Astrocyte of the spinal cord (primary cell): ENCODE results near the gene TBCD.

Experiments
- DNase-seq: peaks from one replicate; pipeline ENCODE4 v3.0.0; 2011; ENCODE audit warnings: low read depth, low spot score
- H3K4me3 ChIP-seq: 2 replicates; pipeline ENCODE4 v1.5.1; 2011; ENCODE audit warnings: low read depth, mild to moderate bottlenecking, low read length, moderate library complexity
- in situ Hi-C: cut with HindIII; loops from 2 replicates; pipeline ENCODE4 v1.10.0; 2017; ENCODE audit warnings: low sequenced_read_pairs
- TF ChIP-seq, protein P1 (sequence below): IDR thresholded peaks from 2 replicates; pipeline ENCODE4 v1.5.1; 2012; ENCODE audit warnings: low read depth, mild to moderate bottlenecking, low read length, inconsistent platforms

TBCD gene

DNA sequence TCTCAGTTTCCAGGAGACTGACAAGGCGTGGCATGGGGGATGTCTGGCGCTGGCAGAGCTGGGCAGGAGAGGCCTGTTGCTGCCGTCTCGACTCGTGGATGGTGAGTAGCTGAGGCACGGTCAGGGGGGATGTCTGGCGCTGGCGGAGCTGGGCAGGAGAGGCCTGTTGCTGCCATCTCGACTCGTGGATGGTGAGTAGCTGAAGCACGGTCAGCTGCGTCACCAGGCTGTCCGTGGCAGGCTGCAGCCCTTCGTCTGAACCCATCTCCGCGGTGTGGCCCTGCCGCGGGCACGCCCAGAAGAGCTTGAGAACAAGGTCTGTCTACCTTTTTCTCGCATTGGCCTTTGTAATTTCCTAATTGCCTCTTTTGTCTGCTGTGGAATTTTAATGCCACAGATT is 63.0 kb downstream of the TBCD start:
- TF ChIP-seq, protein P1, sequence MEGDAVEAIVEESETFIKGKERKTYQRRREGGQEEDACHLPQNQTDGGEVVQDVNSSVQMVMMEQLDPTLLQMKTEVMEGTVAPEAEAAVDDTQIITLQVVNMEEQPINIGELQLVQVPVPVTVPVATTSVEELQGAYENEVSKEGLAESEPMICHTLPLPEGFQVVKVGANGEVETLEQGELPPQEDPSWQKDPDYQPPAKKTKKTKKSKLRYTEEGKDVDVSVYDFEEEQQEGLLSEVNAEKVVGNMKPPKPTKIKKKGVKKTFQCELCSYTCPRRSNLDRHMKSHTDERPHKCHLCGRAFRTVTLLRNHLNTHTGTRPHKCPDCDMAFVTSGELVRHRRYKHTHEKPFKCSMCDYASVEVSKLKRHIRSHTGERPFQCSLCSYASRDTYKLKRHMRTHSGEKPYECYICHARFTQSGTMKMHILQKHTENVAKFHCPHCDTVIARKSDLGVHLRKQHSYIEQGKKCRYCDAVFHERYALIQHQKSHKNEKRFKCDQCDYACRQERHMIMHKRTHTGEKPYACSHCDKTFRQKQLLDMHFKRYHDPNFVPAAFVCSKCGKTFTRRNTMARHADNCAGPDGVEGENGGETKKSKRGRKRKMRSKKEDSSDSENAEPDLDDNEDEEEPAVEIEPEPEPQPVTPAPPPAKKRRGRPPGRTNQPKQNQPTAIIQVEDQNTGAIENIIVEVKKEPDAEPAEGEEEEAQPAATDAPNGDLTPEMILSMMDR, result no peak
- no peak overlapping the region for H3K4me3 ChIP-seq
- no peak for DNase-seq
- in situ Hi-C loops, result no loop called here

- TF ChIP-seq, protein P1, result no peak
- DNase-seq, result no peak
- no peak overlapping the region for H3K4me3 ChIP-seq
- in situ Hi-C loops, result no loop called here
Measured at GRCh38 chr17:82815354-82815753, 63.5 kb downstream of the TBCD start.

- DNase-seq, result no peak
- H3K4me3 ChIP-seq, result no peak overlapping the region
- in situ Hi-C loops, result no loop called here
- TF ChIP-seq, protein P1, result no peak
Measured at GRCh38 chr17:82815790-82816305, 64.0 kb downstream of the TBCD start.

GRCh38 chr17:82816358-82816757 is 64.5 kb downstream of the TBCD start:
- DNase-seq, result no peak
- TF ChIP-seq, protein P1, result no peak
- no peak overlapping the region for H3K4me3 ChIP-seq
- in situ Hi-C loops, result no loop called here

DNA sequence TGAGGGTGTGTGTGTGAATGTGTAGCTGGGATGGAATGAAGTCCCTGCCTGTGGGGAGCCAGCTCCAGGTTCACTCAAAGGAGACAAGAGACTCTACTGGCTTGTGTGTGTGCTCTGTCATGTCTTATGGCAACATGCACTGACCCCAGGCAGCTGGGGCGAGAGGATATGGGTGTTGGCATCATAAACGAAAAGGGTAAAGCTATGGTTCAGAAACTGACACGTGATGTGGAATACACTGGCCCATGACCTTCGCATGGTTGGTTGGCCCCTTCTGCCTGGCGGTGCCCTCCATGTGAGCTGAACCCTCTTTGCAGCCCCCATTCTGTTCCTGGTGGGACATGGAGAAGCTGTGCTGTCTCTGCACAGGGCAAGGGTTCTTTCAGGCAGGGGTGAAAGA is 66.1 kb downstream of the TBCD start:
- H3K4me3 ChIP-seq, result no peak overlapping the region
- in situ Hi-C loops, result no loop called here
- peak; percentile 16 for DNase-seq
- TF ChIP-seq, protein P1, result no peak

DNA sequence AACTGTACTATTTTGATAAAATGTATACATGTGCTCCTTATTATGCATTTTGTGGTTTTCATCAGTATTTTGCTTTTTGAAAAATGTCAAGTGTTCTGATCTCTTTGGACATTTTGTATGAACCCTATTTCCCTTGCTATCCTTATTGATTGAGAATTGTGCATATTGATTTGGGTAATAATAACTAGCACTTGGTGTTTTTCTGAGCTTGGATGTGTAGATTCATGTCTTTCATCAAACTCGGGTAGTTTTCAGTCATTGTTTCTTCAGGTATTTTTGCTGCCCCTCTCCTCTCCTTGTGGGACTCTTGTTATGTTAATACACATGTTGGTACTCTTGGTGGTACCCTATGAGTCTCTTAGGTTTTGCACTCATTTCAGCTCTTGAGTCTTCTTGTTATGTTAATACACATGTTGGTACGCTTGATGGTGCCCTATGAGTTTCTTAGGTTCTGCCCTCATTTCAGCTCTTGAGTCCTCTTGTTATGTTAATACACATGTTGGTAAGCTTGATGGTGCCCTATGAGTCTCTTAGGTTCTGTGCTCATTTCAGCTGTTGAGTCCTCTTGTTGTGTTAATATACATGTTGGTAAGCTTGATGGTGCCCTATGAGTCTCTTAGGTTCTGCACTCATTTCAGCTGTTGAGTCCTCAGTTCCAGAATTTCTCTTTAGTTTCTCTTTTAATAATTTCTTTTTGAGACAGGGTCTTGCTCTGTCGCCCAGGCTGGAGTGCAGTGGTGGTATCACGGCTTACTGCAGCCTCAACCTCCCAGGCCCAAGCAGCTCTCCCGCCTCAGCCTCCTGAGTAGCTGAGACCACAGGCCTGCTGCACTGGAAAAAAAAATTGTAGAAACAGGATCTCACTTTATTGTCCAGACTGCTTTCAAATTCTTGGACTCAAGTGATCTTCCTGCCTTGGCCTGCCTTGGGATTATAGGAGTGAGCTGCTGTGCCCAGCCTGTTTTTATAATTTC is 68.7 kb downstream of the TBCD start:
- TF ChIP-seq, protein P1, result no peak
- DNase-seq, result no peak
- in situ Hi-C loops, result no loop called here
- no peak overlapping the region for H3K4me3 ChIP-seq
